ENCODE data around the gene PDE7B.

The PDE7B gene

GRCh38 chr6:136060759-136061158 is 209.3 kb downstream of the PDE7B start:
- Histone ChIP-seq H3K27me3 (replicated peaks; ENCODE audit: control insufficient read depth, insufficient read depth, low read length) (no peaks in the 10 kb centered on the region; the same call in 1 of the 2 replicates), H3K36me3 (ENCODE audit: control insufficient read depth, insufficient read depth, low read length) (no peaks in the 10 kb centered on the region), H3K4me3 (replicated peaks; ENCODE audit: low read depth, low read length) (no peak overlapping the region)
- DNase-seq (ENCODE audit: extremely low read depth, insufficient read length) = no peak
- no peak for TF ChIP-seq CTCF (IDR thresholded peaks at IDR 0.05; ENCODE audit: insufficient read depth, low read length, poor library complexity, severe bottlenecking)

- H3K27me3 ChIP-seq (replicated peaks; ENCODE audit: control insufficient read depth, insufficient read depth, low read length) = no peaks in the 10 kb centered on the region; the same call in 1 of the 2 replicates
- DNase-seq (ENCODE audit: extremely low read depth, insufficient read length) = no peak
Measured at GRCh38 chr6:136061701-136062100, 210.2 kb downstream of the PDE7B start.

GRCh38 chr6:136063096-136063495 is 211.6 kb downstream of the PDE7B start:
- no peaks in the 10 kb centered on the region for H3K36me3 ChIP-seq (ENCODE audit: control insufficient read depth, insufficient read depth, low read length)
- no peak overlapping the region for H3K4me3 ChIP-seq (replicated peaks; ENCODE audit: low read depth, low read length)
- DNase-seq (ENCODE audit: extremely low read depth, insufficient read length) = no peak
- H3K27me3 ChIP-seq (replicated peaks; ENCODE audit: control insufficient read depth, insufficient read depth, low read length) = no peaks in the 10 kb centered on the region; the same call in 1 of the 2 replicates
- no peak for TF ChIP-seq CTCF (IDR thresholded peaks at IDR 0.05; ENCODE audit: insufficient read depth, low read length, poor library complexity, severe bottlenecking)

More at GRCh38 chr6:136061701-136062100, 210.2 kb downstream of the PDE7B start:
- TF ChIP-seq CTCF (IDR thresholded peaks at IDR 0.05; ENCODE audit: insufficient read depth, low read length, poor library complexity, severe bottlenecking) = no peak
- no peak overlapping the region for H3K4me3 ChIP-seq (replicated peaks; ENCODE audit: low read depth, low read length)
- H3K36me3 ChIP-seq (ENCODE audit: control insufficient read depth, insufficient read depth, low read length) = no peaks in the 10 kb centered on the region

GRCh38 chr6:136066005-136066404 is 214.5 kb downstream of the PDE7B start:
- Histone ChIP-seq H3K36me3 (ENCODE audit: control insufficient read depth, insufficient read depth, low read length) (no peaks in the 10 kb centered on the region), H3K4me3 (replicated peaks; ENCODE audit: low read depth, low read length) (no peak overlapping the region), H3K27me3 (replicated peaks; ENCODE audit: control insufficient read depth, insufficient read depth, low read length) (no peaks in the 10 kb centered on the region; the same call in 1 of the 2 replicates)
- TF ChIP-seq CTCF (IDR thresholded peaks at IDR 0.05; ENCODE audit: insufficient read depth, low read length, poor library complexity, severe bottlenecking) = no peak
- no peak for DNase-seq (ENCODE audit: extremely low read depth, insufficient read length)

- no peak overlapping the region for H3K4me3 ChIP-seq (replicated peaks; ENCODE audit: low read depth, low read length)
- no peaks in the 10 kb centered on the region; the same call in 1 of the 2 replicates for H3K27me3 ChIP-seq (replicated peaks; ENCODE audit: control insufficient read depth, insufficient read depth, low read length)
- H3K36me3 ChIP-seq (ENCODE audit: control insufficient read depth, insufficient read depth, low read length) = no peaks in the 10 kb centered on the region
- DNase-seq (ENCODE audit: extremely low read depth, insufficient read length) = no peak
- no peak for TF ChIP-seq CTCF (IDR thresholded peaks at IDR 0.05; ENCODE audit: insufficient read depth, low read length, poor library complexity, severe bottlenecking)
Measured at GRCh38 chr6:136067731-136068341, 216.3 kb downstream of the PDE7B start.

Data from GM06990 (cell line).